ENCODE data around the gene UNC80.
"Not testable (repeated sequence)": the region's sequence is repeated elsewhere in the genome, so short reads cannot be mapped to it uniquely, and the experiment has no call there.

DNA sequence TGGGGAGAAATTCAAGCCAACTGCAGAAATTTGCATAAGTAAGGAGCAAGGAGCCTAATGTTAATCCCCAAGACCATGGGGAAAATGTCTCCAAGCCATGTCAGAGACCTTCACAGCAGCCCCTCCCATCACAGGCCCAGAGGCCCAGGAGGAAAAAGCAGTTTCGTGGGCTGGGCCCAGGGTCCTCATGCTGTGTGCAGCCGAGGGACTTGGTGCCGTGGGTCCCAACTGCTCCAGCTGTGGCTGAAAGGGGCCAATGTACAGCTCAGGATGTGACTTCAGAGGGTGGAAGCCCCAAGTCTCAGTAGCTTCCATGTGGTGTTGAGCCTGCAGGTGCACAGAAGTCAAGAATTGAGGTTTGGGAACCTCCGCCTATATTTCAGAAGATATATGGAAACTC lies 23.8 kb downstream of the UNC80 start:
- TF ChIP-seq CTCF, POLR2A (IDR thresholded peaks at IDR 0.05): not testable (repeated sequence)

All from prostate gland (tissue), 2 donors.